ENCODE measurements around the gene DDX25. TPM values are rescaled to one million over a fixed set of nuclear protein-coding genes. Genes with fewer than 3 reads are reported as not detected.
"Not testable (repeated sequence)": the region's sequence is repeated elsewhere in the genome, so short reads cannot be mapped to it uniquely, and the experiment has no call there.

The DDX25 gene
- total RNA-seq (2014; rRNA removed; shearing (Covaris generic); ENCODE audit: low replicate concordance): not detected in 2 replicates

- DNase-seq: no peak
- Histone ChIP-seq H3K4me2 (ENCODE audit: low read depth, low read length, poor library complexity, severe bottlenecking) (no peak within 1 kb of the TSS), H3K79me2 (ENCODE audit: low read length) (peaks cover 26% of the 10 kb centered on the region), H3K4me1 (ENCODE audit: low read length) (peaks cover 5% of the 10 kb centered on the region), H3K27me3 (ENCODE audit: low read length) (no peaks in the 10 kb centered on the region), H3K9me3 (ENCODE audit: low read length) (no peaks in the 10 kb centered on the region), H2AFZ (ENCODE audit: low read length) (no peak within 1 kb of the TSS), H3K4me3 (ENCODE audit: low read length) (peak within 1 kb of the TSS; percentile 92; the same call in 1 of the 2 replicates), H4K20me1 (ENCODE audit: insufficient read depth, low read depth, low read length) (no peaks in the 10 kb centered on the region), H3K36me3 (ENCODE audit: insufficient read depth, low read length) (no peaks in the 10 kb centered on the region), H3K27ac (ENCODE audit: low read length) (no peak within 1 kb of the TSS), H3K9ac (ENCODE audit: low read length) (no peak within 1 kb of the TSS), H3K9me2 (replicated peaks; ENCODE audit: insufficient read depth, low read length) (no peaks in the 10 kb centered on the region)
These were observed at the start of gene DDX25 for GRCh38 chr11:125903711-125904659. Gene DDX25 (plus strand): TSS chr11:125904508. CDS start chr11:125904518, 10 bp downstream.

DNA sequence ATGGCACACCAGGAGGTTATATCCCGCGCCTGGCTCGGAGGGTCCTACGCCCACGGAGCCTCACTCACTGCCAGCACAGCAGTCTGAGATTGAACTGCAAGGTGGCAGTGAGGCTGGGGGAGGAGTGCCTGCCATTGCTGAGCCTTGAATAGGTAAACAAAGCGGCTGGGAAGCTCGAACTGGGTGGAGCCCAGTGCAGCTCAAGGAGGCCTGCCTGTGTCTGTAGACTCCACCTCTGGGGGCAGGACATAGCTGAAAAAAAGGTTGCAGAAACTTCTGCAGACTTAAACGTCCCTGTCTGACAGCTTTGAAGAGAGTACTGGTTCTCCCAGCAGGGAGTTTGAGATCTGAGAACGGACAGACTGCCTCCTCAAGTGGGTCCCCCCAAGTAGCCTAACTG, 46.6 kb upstream of the DDX25 start:
- H3K9ac ChIP-seq (ENCODE audit: low read length); H3K4me1 ChIP-seq (ENCODE audit: low read length); H3K4me3 ChIP-seq (ENCODE audit: low read length); H3K27ac ChIP-seq (ENCODE audit: low read length); DNase-seq; H3K79me2 ChIP-seq (ENCODE audit: low read length); H2AFZ ChIP-seq (ENCODE audit: low read length); H3K27me3 ChIP-seq (ENCODE audit: low read length); H4K20me1 ChIP-seq (ENCODE audit: insufficient read depth, low read depth, low read length); H3K4me2 ChIP-seq (ENCODE audit: low read depth, low read length, poor library complexity, severe bottlenecking); H3K9me2 ChIP-seq (replicated peaks; ENCODE audit: insufficient read depth, low read length); H3K9me3 ChIP-seq (ENCODE audit: low read length); H3K36me3 ChIP-seq (ENCODE audit: insufficient read depth, low read length): not testable (repeated sequence)

DNA sequence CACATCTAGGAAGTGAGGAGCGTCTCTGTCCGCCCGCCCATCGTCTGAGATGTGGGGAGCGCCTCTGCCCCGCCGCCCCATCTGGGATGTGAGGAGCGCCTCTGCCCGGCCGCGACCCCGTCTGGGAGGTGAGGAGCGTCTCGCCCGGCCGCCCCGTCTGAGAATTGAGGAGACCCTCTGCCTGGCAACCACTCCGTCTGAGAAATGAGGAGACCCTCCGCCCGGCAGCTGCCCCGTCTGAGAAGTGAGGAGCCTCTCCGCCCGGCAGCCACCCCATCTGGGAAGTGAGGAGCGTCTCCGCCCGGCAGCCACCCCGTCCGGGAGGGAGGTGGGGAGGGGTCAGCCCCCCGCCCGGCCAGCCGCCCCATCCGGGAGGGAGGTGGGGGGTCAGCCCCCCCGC, 41.5 kb upstream of the DDX25 start:
- H3K4me3 ChIP-seq (ENCODE audit: low read length); H3K36me3 ChIP-seq (ENCODE audit: insufficient read depth, low read length); H4K20me1 ChIP-seq (ENCODE audit: insufficient read depth, low read depth, low read length); H3K9ac ChIP-seq (ENCODE audit: low read length); DNase-seq; H3K27me3 ChIP-seq (ENCODE audit: low read length); H3K4me1 ChIP-seq (ENCODE audit: low read length); H3K9me2 ChIP-seq (replicated peaks; ENCODE audit: insufficient read depth, low read length); H3K79me2 ChIP-seq (ENCODE audit: low read length); H3K27ac ChIP-seq (ENCODE audit: low read length); H3K9me3 ChIP-seq (ENCODE audit: low read length); H2AFZ ChIP-seq (ENCODE audit: low read length); H3K4me2 ChIP-seq (ENCODE audit: low read depth, low read length, poor library complexity, severe bottlenecking): not testable (repeated sequence)

DNA sequence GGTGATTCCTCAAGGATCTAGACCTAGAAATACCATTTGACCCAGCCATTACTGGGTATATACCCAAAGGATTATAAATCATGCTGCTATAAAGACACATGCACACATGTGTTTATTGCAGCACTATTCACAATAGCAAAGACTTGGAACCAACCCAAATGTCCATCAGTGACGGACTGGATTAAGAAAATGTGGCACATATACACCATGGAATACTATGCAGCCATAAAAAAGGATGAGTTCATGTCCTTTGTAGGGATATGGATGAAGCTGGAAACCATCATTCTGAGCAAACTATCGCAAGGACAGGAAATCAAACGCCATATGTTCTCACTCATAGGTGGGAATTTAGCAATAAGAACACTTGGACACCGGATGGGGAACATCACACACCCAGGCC, 39.0 kb upstream of the DDX25 start:
- H3K27ac ChIP-seq (ENCODE audit: low read length); H3K4me2 ChIP-seq (ENCODE audit: low read depth, low read length, poor library complexity, severe bottlenecking); H3K9me3 ChIP-seq (ENCODE audit: low read length); DNase-seq; H3K4me1 ChIP-seq (ENCODE audit: low read length); H2AFZ ChIP-seq (ENCODE audit: low read length); H3K4me3 ChIP-seq (ENCODE audit: low read length); H4K20me1 ChIP-seq (ENCODE audit: insufficient read depth, low read depth, low read length); H3K79me2 ChIP-seq (ENCODE audit: low read length); H3K36me3 ChIP-seq (ENCODE audit: insufficient read depth, low read length); H3K9me2 ChIP-seq (replicated peaks; ENCODE audit: insufficient read depth, low read length); H3K27me3 ChIP-seq (ENCODE audit: low read length); H3K9ac ChIP-seq (ENCODE audit: low read length): not testable (repeated sequence)

GRCh38 chr11:125869521-125869920, 34.8 kb upstream of the DDX25 start:
- Histone ChIP-seq H3K27me3 (ENCODE audit: low read length) (no peaks in the 10 kb centered on the region), H3K4me2 (ENCODE audit: low read depth, low read length, poor library complexity, severe bottlenecking) (no peak overlapping the region), H3K9me3 (ENCODE audit: low read length) (no peaks in the 10 kb centered on the region), H3K79me2 (ENCODE audit: low read length) (no peaks in the 10 kb centered on the region), H2AFZ (ENCODE audit: low read length) (no peak overlapping the region), H3K36me3 (ENCODE audit: insufficient read depth, low read length) (no peaks in the 10 kb centered on the region), H3K27ac (ENCODE audit: low read length) (no peak overlapping the region), H3K4me3 (ENCODE audit: low read length) (no peak overlapping the region), H3K4me1 (ENCODE audit: low read length) (no peaks in the 10 kb centered on the region), H3K9me2 (replicated peaks; ENCODE audit: insufficient read depth, low read length) (no peaks in the 10 kb centered on the region), H4K20me1 (ENCODE audit: insufficient read depth, low read depth, low read length) (no peaks in the 10 kb centered on the region), H3K9ac (ENCODE audit: low read length) (no peak overlapping the region)
- no peak for DNase-seq

- Histone ChIP-seq H3K9ac (ENCODE audit: low read length) (no peak overlapping the region), H3K36me3 (ENCODE audit: insufficient read depth, low read length) (no peaks in the 10 kb centered on the region), H3K9me3 (ENCODE audit: low read length) (no peaks in the 10 kb centered on the region), H4K20me1 (ENCODE audit: insufficient read depth, low read depth, low read length) (no peaks in the 10 kb centered on the region), H3K4me1 (ENCODE audit: low read length) (no peaks in the 10 kb centered on the region), H3K27me3 (ENCODE audit: low read length) (no peaks in the 10 kb centered on the region), H3K27ac (ENCODE audit: low read length) (no peak overlapping the region), H2AFZ (ENCODE audit: low read length) (no peak overlapping the region), H3K4me2 (ENCODE audit: low read depth, low read length, poor library complexity, severe bottlenecking) (no peak overlapping the region), H3K4me3 (ENCODE audit: low read length) (no peak overlapping the region), H3K9me2 (replicated peaks; ENCODE audit: insufficient read depth, low read length) (no peaks in the 10 kb centered on the region), H3K79me2 (ENCODE audit: low read length) (no peaks in the 10 kb centered on the region)
- peak; percentile 78 for DNase-seq
These were observed 32.7 kb upstream of the DDX25 start for GRCh38 chr11:125871391-125872137.

DNA sequence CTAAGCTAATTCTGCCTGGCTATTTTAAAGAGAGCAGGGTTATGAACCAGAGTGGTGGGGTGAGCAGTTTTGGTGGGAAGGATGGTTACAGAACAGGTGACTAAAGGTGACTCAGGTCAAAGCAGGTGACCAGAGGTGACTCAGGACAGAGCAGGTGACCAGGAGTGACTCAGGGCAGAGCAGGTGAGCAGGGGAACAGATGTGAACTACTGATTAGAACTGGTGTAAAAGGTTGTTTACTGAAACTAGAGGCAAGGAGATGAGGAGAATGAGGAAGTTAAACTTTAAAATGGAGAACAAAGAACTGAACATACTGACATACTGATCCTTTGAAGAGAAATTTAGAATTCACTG, 32.2 kb upstream of the DDX25 start:
- no peaks in the 10 kb centered on the region for H3K9me3 ChIP-seq (ENCODE audit: low read length)
- H3K9me2 ChIP-seq (replicated peaks; ENCODE audit: insufficient read depth, low read length): no peaks in the 10 kb centered on the region
- no peak overlapping the region for H2AFZ ChIP-seq (ENCODE audit: low read length)
- H3K4me2 ChIP-seq (ENCODE audit: low read depth, low read length, poor library complexity, severe bottlenecking): no peak overlapping the region
- no peak for DNase-seq
- H3K79me2 ChIP-seq (ENCODE audit: low read length): no peaks in the 10 kb centered on the region
- H3K36me3 ChIP-seq (ENCODE audit: insufficient read depth, low read length): no peaks in the 10 kb centered on the region
- no peaks in the 10 kb centered on the region for H3K4me1 ChIP-seq (ENCODE audit: low read length)
- no peak overlapping the region for H3K4me3 ChIP-seq (ENCODE audit: low read length)
- H3K27ac ChIP-seq (ENCODE audit: low read length): no peak overlapping the region
- no peaks in the 10 kb centered on the region for H3K27me3 ChIP-seq (ENCODE audit: low read length)
- no peaks in the 10 kb centered on the region for H4K20me1 ChIP-seq (ENCODE audit: insufficient read depth, low read depth, low read length)
- H3K9ac ChIP-seq (ENCODE audit: low read length): no peak overlapping the region

GRCh38 chr11:125873881-125874555, 30.3 kb upstream of the DDX25 start:
- H3K4me1 ChIP-seq (ENCODE audit: low read length): no peaks in the 10 kb centered on the region
- H4K20me1 ChIP-seq (ENCODE audit: insufficient read depth, low read depth, low read length): no peaks in the 10 kb centered on the region
- no peak overlapping the region for H3K27ac ChIP-seq (ENCODE audit: low read length)
- no peak overlapping the region for H3K4me3 ChIP-seq (ENCODE audit: low read length)
- H3K27me3 ChIP-seq (ENCODE audit: low read length): no peaks in the 10 kb centered on the region
- H2AFZ ChIP-seq (ENCODE audit: low read length): no peak overlapping the region
- H3K36me3 ChIP-seq (ENCODE audit: insufficient read depth, low read length): no peaks in the 10 kb centered on the region
- no peak overlapping the region for H3K4me2 ChIP-seq (ENCODE audit: low read depth, low read length, poor library complexity, severe bottlenecking)
- no peak for DNase-seq
- H3K9me2 ChIP-seq (replicated peaks; ENCODE audit: insufficient read depth, low read length): no peaks in the 10 kb centered on the region
- H3K79me2 ChIP-seq (ENCODE audit: low read length): no peaks in the 10 kb centered on the region
- no peaks in the 10 kb centered on the region for H3K9me3 ChIP-seq (ENCODE audit: low read length)
- no peak overlapping the region for H3K9ac ChIP-seq (ENCODE audit: low read length)

All from Karpas-422 (cell line).